SKM-1 treated with dmso at 0.1 percent for 144 hours (cell line): ENCODE results near the gene VAPA.
"Not testable (repeated sequence)": the region's sequence is repeated elsewhere in the genome, so short reads cannot be mapped to it uniquely, and the experiment has no call there.

Experiments used
- DNase-seq: peaks from one replicate; lab custom pipeline; 2025; ENCODE audit not compliant: unreplicated experiment; lab: John Stamatoyannopoulos, UW

Gene VAPA

GRCh38 chr18:9885170-9886004 lies 28.4 kb upstream of the VAPA start, which contains the start of gene TXNDC2:
Gene TXNDC2 (plus strand): TSS chr18:9885973. CDS start chr18:9886681, 708 bp downstream.
- no peak for DNase-seq

DNA sequence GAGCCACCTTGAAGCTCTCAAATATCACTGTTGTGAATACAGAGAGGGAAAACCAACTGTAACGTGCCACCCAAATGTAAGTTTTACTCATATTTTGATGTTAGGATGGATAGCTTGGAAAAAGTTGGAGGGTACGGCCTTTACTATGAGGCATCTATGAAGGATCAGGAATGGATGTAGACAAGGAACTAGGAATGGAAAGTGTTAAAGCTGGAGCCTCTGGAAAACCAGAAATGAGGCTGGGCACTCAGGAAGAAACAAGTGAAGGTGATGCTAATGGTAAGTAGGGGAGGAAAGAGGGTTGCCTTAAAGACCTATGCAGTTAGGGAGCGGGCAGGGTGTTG lies 27.8 kb upstream of the VAPA start:
- no peak for DNase-seq

- no peak for DNase-seq
These were observed 25.8 kb upstream of the VAPA start for GRCh38 chr18:9887992-9888391.

DNA sequence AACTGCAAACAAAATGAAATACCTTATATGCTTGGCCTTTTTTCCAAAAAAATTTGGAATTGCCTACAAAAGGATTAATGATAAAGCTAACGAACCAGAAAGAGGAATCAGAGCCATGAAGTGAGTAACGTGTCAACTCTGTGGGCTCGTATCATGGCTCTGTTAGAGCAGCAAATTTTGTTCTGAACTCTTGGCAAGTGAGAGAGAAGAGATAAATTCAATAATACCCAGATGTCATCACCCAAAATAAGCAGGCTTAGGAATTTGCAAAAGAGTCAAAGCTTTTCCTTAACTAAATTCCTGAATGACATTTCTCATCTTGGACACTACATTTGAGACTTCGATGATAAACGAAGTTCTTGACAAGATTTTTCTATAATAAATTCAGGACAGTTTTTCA lies 23.6 kb upstream of the VAPA start:
- DNase-seq, result no peak

GRCh38 chr18:9890957-9891356 lies 22.9 kb upstream of the VAPA start:
- DNase-seq, result no peak

DNA sequence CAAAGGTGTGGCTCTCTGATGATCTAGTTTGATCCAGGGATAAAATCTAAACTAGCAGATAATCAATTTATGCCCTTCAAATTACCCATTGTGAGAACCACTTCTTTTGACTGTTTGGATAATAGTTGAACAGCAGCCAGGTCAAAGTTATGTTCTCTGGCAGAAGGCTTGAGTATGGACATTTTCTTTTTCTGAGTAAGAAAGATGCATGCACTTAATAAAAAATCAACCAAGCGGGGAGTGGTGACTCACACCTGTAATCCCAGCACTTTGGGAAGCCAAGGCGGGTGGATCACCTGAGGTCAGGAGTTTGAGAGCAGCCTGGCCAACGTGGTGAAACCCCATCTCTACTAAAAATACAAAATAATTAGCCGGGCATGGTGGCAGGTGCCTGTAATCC lies 22.3 kb upstream of the VAPA start:
- not testable (repeated sequence) for DNase-seq

GRCh38 chr18:9894454-9895068 lies 19.3 kb upstream of the VAPA start:
- no peak for DNase-seq

DNA sequence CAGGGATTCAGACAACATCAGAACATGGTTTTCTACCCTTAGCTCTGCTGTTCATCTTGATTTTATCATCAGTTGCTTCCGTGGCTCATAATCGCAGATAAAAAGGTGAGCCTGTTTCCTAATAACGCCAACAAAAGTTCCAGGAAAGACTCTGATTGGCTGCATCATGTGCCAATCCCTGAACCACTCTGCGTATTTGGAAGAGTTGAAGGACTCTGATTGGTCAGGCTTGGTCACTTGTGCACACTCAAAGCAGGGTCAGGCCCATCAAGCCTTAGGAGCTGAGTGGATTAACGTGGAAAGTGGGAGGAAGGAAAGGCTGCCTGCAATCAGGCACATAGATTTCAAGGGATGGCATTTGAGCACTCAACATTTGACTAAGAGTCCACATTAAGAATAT lies 16.7 kb upstream of the VAPA start:
- DNase-seq, result no peak

GRCh38 chr18:9897787-9898291 lies 16.0 kb upstream of the VAPA start:
- not testable (repeated sequence) for DNase-seq

DNA sequence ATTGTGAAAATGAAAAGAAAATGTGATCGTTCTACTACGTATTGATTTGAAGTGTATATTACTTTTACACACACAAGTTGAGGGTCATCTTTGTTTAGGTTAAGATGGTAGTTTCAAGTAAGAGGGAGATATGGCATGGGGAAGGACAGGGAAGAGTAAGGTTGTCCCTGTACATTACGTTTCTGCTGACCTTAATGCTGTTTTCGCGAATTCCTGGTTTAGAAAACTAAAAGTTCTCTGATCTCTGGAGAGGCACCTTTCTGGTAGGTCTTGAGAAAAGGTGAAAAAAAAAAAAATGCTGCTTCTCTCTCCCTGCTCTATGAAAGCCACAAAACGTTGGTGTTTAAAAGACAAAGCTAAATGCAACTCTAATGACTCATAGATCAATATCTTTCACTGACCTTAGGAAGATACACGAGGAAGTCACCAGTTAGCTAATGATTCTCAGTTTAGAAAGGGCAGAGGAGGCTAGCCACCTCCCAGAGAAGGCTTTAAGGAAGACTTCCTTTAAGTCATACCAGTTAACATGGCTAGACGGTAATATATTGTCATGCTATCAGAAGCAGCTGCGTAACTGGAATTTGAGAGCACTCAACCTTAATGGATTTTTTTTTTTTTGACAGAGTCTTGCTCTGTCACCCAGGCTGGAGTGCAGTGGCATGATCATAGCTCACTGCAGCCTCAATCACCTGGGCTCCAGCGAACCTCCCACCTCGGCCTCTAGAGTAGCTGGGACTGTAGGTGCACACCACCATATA lies 14.8 kb upstream of the VAPA start:
- DNase-seq, result peak; percentile 89

- DNase-seq, result not testable (repeated sequence)
These were observed 14.3 kb upstream of the VAPA start for GRCh38 chr18:9899550-9899930.

DNA sequence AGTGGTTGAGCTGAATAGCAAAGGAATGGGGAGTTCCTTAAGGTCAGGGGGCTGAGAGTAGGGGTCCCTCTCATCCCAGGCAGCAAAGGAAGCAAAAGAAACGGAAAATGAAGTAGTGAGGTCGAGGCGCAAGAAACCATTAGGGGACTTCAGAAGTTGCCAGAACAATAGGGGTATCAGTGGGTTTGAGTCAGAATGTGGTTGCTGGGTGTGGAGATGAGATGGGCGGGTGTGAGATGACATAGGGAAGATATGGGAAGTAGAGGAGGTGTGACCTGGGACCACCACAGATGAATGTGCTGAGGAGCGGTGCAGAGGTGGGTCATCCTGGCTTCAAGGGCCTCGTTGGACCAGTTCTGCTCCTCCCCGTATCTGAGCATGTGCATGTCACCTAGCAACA lies 13.1 kb upstream of the VAPA start:
- no peak for DNase-seq

GRCh38 chr18:9901377-9901776 lies 12.4 kb upstream of the VAPA start:
- DNase-seq, result no peak

- DNase-seq, result peak; percentile 22
These were observed 11.6 kb upstream of the VAPA start for GRCh38 chr18:9902264-9902663.

DNA sequence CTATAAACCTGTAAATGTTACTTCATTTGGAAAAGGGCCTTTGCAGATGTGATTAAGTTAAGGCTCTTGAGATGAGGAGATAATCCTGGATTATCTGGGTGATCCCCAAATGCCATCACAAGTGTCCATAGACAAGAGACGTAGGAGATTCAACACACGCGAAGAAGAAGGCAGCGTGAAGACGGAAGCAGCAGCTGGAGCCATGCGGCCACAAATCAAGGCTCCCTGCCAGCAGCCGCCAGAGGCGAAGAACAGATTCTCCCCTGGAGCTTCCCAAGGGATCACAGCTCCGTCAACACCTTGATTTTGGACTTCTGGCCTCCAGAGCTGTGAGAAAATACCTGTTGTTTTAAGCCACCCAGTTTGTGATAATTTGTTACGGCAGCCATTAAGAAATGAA lies 11.0 kb upstream of the VAPA start:
- DNase-seq, result no peak

- peak; percentile 84 for DNase-seq
These were observed 8.4 kb upstream of the VAPA start for GRCh38 chr18:9905401-9905922.

DNA sequence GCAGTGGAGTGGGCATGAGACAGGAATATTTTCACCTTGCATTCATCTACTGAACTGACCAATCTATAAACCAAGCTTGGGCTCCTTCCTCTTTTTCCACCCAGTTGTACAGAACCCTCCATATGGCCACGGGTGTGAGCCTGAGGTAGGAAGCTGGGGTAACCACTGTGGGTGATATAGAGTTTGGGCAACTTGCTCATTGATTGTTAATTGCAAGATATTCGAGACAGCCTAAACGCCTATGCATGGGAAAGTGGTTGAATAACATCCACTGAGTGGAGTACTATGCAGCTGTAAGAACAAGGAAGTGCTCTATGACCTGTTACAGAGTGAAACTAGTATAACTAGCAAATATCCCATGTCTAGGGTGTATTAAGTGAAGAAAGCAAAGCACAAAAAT lies 7.3 kb upstream of the VAPA start:
- peak; percentile 84 for DNase-seq

GRCh38 chr18:9907867-9908266 lies 5.9 kb upstream of the VAPA start:
- no peak for DNase-seq

- no peak for DNase-seq
These were observed 3.7 kb upstream of the VAPA start for GRCh38 chr18:9910071-9910470.

DNA sequence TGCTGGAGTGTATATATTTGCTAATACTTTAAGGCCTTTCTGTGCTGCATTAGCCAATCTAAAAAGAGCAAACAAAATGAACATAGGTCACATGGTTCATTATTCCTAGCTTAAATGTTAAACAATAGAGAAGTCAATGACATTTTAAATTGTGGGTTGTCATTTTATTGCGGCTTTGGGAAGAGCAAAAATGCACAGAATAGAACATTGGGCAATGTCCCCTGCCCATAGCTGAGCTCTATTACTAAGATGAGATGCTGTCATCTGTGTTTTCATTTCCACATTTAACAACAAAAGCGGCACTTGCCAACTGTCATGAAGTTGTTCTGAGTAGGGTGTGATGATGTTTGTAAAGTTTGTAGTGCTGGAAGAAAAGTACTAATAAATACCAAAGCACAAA lies 3.2 kb upstream of the VAPA start:
- DNase-seq, result no peak

GRCh38 chr18:9911226-9911625 lies 2.6 kb upstream of the VAPA start:
- no peak for DNase-seq

DNA sequence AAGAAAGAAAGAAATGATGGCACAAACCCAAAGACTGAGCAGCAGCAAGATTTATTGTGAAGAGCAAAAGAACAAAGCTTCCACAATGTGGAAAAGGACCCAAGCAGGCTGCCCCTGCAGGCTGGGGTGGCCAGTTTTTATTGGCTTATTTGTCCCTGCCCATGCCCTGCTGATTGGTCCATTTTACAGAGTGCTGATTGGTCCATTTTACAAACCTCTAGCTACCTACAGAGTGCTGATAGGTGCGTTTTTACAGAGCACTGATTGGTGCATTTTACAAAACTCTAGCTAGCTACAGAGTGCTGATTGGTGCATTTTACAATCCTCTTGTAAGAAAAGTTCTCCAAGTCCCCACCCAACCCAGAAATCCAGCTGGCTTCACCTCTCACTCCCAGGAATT lies 1.5 kb upstream of the VAPA start:
- not testable (repeated sequence) for DNase-seq
